NCI-H1417 treated with DMSO at 0.1 percent for 48 hours (cell line): ENCODE measurements around the gene USP6.
"Not testable (repeated sequence)": the region's sequence is repeated elsewhere in the genome, so short reads cannot be mapped to it uniquely, and the experiment has no call there.

Experiments
- DNase-seq: peaks from one replicate; lab custom pipeline; 2025; lab: John Stamatoyannopoulos, UW

USP6 gene

GRCh38 chr17:5135726-5136579 lies 20.1 kb downstream of the USP6 start:
- DNase-seq: no peak

- DNase-seq: not testable (repeated sequence)
These were observed 21.0 kb downstream of the USP6 start for GRCh38 chr17:5136580-5137412.

GRCh38 chr17:5137511-5138197 lies 21.8 kb downstream of the USP6 start:
- DNase-seq: not testable (repeated sequence)

GRCh38 chr17:5138198-5138544 lies 22.3 kb downstream of the USP6 start:
- DNase-seq: not testable (repeated sequence)

- no peak for DNase-seq
These were observed 23.0 kb downstream of the USP6 start for GRCh38 chr17:5138616-5139457.

GRCh38 chr17:5139458-5139732 lies 23.6 kb downstream of the USP6 start:
- DNase-seq: no peak

- DNase-seq: not testable (repeated sequence)
These were observed 27.0 kb downstream of the USP6 start for GRCh38 chr17:5142877-5143276.

GRCh38 chr17:5146122-5146521 lies 30.3 kb downstream of the USP6 start:
- not testable (repeated sequence) for DNase-seq

- not testable (repeated sequence) for DNase-seq
These were observed 44.9 kb downstream of the USP6 start for GRCh38 chr17:5160702-5161101.

GRCh38 chr17:5161793-5162192 lies 46.0 kb downstream of the USP6 start:
- DNase-seq: not testable (repeated sequence)

- no peak for DNase-seq
These were observed 48.6 kb downstream of the USP6 start for GRCh38 chr17:5164436-5164835.

GRCh38 chr17:5165791-5166564 lies 50.1 kb downstream of the USP6 start:
- DNase-seq: not testable (repeated sequence)

GRCh38 chr17:5175027-5175426 lies 59.2 kb downstream of the USP6 start:
- DNase-seq: not testable (repeated sequence)

GRCh38 chr17:5179003-5179402 lies 63.2 kb downstream of the USP6 start:
- DNase-seq: no peak

GRCh38 chr17:5181509-5182305 lies 65.9 kb downstream of the USP6 start:
- DNase-seq: no peak

GRCh38 chr17:5182597-5183409 lies 67.0 kb downstream of the USP6 start:
- DNase-seq: no peak

- DNase-seq: no peak
These were observed 67.6 kb downstream of the USP6 start for GRCh38 chr17:5183410-5183793.

GRCh38 chr17:5184288-5184687 lies 68.5 kb downstream of the USP6 start:
- no peak for DNase-seq
